ENCODE measurements around the gene ANKRD36.
"Not testable (repeated sequence)": the region's sequence is repeated elsewhere in the genome, so short reads cannot be mapped to it uniquely, and the experiment has no call there.

DNA sequence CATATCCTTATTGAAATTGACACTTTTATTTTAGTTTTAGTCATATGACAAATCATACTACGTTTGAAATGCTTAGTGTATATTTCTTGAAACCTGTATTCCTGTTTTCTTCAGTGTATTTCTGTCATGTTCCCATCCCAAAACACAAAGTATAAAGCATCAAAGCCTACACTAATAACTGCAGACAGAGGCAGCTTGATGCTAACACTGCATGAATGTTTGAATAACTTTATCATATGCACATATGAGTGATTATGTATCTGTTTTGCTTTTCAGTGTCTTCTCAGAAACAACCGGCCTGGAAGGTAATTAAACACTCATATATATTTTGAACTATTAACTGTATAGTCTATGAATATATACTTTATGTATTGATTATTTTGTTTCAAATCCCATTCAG, 102.1 kb downstream of the ANKRD36 start:
- not testable (repeated sequence) for TF ChIP-seq ESRRA (IDR thresholded peaks at IDR 0.05; ENCODE audit: low read length); POLR2AphosphoS5 (IDR thresholded peaks at IDR 0.05; ENCODE audit: low read length); MYC (IDR thresholded peaks at IDR 0.05; ENCODE audit: insufficient read depth, insufficient read length, insufficient replicate concordance, low read length, severe bottlenecking); PAX5 (IDR thresholded peaks at IDR 0.05; ENCODE audit: borderline replicate concordance, low read depth, low read length); MAX (IDR thresholded peaks at IDR 0.05; ENCODE audit: low read depth, low read length); CHD2 (IDR thresholded peaks at IDR 0.05; ENCODE audit: borderline replicate concordance, low read depth, low read length); SUZ12 (IDR thresholded peaks at IDR 0.05; ENCODE audit: unreplicated experiment); CTCF (IDR thresholded peaks at IDR 0.05 in 2 of 3, conservative IDR thresholded peaks at IDR 0.05 in 1 of 3; ENCODE audit: control insufficient read depth in 2 of 3, extremely low read depth in 1 of 3, insufficient read depth in 1 of 3, low read depth in 3 of 3, low read length in 3 of 3); GATAD2B (conservative IDR thresholded peaks at IDR 0.05; ENCODE audit: low read depth); EZH2 (IDR thresholded peaks at IDR 0.05; ENCODE audit: borderline replicate concordance, control insufficient read depth, low read depth, low read length); YY1 (IDR thresholded peaks at IDR 0.05; ENCODE audit: low read depth, low read length); NR2C1 (IDR thresholded peaks at IDR 0.05); EP300 (IDR thresholded peaks at IDR 0.05; ENCODE audit: borderline replicate concordance in 1 of 2, control insufficient read depth in 1 of 2, low read depth in 2 of 2, low read length in 2 of 2); CBX3 (IDR thresholded peaks at IDR 0.05; ENCODE audit: borderline replicate concordance, low read depth)
